Fibroblast of skin of left biceps (primary cell): ENCODE results near the gene ADAMTS4.

Experiments used
- DNase-seq, 2 experiments: peaks; one replicate each; pipeline ENCODE4 v3.0.0-alpha.2; 2013; ENCODE audit warnings: low read depth in 2 of 2

The ADAMTS4 gene

GRCh38 chr1:161196111-161196510, 2.7 kb downstream of the ADAMTS4 start:
- no peak for DNase-seq

DNA sequence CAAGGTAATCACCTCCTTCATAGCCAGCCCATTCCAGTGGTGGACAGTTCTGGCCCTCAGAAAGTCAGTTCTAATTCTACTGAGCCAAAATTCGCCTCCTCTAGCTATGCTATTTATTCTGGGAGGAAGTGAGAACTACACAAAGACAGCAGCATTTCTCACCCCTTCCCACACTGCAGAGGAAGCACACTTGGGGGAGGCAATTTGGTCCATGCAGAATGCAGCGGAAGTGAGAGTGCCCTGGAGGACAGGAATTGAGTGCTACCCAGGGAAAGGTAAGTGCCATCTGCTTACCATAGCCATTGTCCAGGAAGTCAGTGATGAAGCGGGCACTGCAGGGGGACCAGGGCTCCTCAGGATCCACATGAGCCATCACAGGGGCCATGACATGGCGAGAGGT, 3.7 kb downstream of the ADAMTS4 start:
- no peak for DNase-seq

GRCh38 chr1:161193561-161194235, 5.2 kb downstream of the ADAMTS4 start:
- DNase-seq, result no peak

DNA sequence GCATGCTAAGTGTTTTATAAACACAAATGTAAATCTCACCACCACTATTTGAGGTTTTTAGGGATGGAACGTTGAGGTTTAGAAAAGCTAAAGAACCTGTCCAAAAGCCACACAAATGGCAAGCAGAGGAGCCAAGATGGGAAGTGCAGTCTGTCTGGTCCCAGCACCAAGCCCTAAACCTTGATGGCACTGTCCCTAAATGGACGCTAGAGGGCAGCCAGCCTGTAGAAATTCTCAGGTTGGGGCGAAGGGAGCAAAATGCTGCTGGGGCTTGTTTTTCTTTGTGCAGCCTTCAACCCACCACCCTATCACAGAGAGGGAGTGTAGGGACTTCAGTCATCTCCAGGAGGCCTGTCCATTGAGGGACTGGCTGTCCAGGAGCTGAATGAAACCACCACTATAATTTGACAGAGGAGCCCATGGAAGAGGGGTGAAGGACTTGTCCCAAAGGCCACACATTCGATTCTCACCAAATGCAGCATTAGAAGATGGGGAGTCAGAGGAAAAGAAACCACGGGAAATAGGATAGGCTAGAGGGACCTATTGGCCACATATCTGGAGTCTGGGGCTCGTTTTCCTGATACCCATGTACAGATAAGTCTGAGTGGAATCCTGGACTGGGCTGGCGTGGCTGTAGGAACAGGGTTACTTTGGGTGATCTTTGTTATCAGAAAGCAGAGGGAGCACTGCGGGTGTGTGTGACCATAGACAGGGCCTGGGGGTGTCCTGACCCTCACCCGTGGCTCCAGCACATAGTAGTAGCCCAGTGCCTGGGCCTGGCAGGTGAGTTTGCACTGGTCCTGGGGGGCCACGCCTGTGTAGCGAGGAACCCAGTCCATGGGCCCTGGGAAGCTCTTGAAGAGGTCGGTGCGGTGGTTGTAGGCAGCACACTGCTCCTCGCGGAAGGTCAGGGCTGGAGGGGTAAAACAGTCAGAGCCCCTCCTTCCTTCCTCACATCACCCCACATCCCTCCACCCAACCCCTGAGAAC, 6.1 kb downstream of the ADAMTS4 start:
- no peak for DNase-seq

- no peak for DNase-seq
These were observed 6.9 kb downstream of the ADAMTS4 start for GRCh38 chr1:161191971-161192370.

- no peak for DNase-seq
These were observed 7.8 kb downstream of the ADAMTS4 start for GRCh38 chr1:161190962-161191521.

DNA sequence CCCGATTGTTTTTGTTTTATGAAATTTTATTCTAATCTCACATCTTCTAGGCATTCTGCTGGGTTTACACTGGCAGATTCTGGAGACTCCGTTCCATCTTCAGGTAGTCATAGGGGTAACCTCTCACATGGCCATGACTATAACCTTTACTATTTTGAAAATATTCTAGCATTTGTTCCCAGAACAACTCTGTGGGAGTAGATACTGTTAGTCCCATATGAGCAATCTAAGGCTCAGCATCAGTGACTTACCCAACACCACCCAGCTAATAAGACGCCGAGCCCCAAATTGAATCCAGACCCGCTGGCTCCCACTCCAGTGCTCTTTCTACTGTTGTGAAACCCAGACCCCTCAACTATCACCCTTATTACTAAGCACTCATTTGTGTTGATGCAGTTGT, 9.8 kb downstream of the ADAMTS4 start:
- no peak for DNase-seq

- no peak for DNase-seq
These were observed 10.5 kb downstream of the ADAMTS4 start for GRCh38 chr1:161188381-161188780.

DNA sequence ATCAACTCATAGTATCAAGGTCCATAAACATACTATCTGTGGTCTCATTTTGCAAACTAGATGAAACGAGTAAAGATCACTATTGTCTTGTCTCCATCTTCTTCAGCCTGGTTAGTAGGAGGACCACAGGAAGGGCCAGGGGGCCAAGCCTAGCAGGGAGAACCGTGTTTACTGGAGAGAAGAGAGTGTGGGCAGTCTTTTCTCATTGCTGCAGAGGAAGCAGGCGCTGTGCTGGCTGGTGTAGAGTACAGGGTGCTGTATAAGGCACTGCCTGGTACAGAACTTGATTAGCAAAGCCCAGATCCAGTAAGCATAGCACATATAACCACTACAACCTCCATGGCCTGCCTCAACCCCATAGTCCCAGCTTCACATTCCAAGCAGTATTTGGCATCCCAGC, 11.5 kb downstream of the ADAMTS4 start:
- DNase-seq, result no peak

DNA sequence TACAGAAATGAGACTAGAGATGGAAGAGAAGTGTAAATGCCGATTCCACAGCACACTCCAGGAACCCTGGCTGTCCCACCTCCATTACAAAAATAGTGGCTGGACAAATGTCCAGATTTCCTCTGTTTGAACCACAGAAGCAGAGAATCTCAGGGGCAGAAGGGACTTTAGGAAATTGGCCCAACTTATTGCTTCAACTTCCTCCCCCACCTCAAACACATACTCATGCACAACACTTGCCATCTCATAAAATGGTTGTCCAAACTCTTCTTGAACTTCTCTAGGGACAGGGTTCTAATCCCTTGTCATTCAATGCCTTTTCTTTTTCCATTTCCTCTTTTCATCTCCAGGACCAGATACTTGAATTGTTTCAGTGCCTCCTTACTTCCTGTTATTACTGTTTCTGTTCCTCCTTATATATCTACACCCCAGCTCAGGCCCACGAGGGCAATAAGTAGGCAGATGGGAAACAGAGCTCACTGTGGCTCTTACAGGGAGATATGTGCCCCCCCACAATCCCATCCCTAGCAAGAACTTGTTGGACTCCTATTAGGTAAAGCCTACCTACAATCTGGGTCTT, 13.0 kb downstream of the ADAMTS4 start:
- no peak for DNase-seq

DNA sequence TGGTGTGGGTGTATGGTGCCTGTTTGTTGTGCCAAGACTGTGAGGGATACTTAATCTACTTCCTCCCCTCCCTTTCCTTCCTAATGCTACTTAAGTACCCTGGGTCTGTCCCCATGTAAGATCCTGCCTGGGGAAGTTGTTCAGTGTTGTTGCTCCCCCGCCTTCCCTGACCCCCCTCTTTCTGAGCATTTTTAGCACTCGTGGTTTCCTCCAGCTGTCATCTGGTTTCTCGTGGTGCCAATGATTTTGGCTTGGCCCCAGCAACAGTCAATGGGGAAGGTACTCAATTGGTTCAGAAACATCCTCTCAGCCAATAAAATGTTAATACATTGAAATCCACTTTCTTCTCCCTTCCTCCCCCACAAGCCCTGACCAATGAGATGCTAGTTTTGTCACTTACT, 13.6 kb downstream of the ADAMTS4 start:
- DNase-seq, result peak in 1 of 2 experiments; percentile 45

DNA sequence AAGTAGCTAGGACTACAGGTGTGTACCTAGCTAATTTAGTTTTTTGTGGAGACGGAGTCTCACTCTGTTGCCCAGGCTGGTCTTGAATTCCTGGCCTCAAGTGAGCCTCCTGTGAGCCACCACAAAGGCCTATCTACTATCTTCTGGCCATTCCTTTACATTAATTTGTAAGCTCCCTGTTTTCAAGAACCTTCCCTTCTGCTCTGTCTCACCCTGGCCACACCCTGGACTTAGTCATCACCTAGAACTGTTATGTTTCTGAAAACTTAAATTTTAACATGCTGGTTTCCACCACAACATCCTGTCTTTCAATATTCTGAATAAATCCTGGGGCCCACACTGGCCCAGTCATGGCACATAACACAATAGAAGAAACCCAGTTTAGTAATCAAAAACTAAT, 16.6 kb downstream of the ADAMTS4 start:
- no peak for DNase-seq

- DNase-seq, result no peak
These were observed 18.2 kb downstream of the ADAMTS4 start for GRCh38 chr1:161180639-161181038.

- DNase-seq, result no peak
These were observed 19.2 kb downstream of the ADAMTS4 start for GRCh38 chr1:161179698-161180097.

DNA sequence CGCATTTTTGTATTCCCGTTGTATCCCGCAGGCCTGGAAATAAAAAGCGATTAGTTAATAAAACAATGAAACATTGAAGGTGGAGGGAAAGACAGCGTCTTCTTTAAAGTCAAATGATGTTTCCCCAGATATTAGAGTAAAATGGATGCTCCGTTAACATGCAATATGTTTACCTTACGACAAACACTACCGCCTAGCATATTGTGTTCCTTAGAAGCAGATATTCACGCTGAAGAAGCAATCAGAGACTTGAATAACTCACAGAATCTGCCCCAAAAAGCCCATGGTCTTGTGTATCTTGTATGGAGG, 21.0 kb downstream of the ADAMTS4 start:
- no peak for DNase-seq

DNA sequence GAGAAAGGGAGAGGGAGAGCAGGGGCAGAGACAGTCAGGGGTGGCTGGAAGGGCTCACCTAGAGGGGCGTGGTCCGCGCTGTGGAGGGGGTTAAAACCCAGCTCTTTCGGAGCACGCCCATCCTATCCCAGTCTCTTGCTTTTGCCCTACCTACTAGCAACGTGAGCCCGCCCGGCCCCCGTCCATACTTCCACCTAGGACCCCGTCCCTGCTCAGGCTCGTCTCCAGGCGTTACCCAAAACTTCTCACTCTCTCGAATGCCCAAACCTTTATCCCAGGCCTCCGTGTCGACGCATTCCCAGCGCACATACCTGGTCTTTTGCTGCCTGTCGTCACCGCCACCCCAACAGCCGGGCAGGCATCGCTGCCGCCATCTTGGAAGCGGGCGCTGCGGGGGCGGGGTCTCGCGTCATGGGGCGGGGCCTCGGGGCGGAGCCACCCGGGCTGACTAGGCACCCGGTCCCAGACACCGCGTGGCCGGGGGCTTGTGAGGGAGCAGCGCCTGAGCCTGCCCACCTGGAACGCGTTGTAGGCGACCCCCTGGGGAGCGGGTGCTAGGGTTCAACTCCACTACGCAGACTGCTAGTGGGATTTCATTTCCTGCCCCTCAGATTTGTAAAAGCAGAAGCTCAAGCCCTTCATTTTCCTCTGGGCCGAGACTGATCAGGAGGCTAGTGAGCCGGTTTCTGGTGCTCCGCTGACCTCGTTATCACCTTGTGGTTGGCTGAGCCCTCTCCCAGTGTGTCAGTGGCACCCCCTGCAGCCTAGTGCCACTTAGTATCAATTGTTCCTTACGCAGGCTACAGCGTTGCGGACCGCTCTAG, 21.5 kb downstream of the ADAMTS4 start, which contains the start of gene B4GALT3:
Gene B4GALT3, minus strand, starts transcription at position 396 of the 824 bp plus-strand sequence. CDS start 1,447 bp downstream, outside the sequence.
- no peak for DNase-seq

DNA sequence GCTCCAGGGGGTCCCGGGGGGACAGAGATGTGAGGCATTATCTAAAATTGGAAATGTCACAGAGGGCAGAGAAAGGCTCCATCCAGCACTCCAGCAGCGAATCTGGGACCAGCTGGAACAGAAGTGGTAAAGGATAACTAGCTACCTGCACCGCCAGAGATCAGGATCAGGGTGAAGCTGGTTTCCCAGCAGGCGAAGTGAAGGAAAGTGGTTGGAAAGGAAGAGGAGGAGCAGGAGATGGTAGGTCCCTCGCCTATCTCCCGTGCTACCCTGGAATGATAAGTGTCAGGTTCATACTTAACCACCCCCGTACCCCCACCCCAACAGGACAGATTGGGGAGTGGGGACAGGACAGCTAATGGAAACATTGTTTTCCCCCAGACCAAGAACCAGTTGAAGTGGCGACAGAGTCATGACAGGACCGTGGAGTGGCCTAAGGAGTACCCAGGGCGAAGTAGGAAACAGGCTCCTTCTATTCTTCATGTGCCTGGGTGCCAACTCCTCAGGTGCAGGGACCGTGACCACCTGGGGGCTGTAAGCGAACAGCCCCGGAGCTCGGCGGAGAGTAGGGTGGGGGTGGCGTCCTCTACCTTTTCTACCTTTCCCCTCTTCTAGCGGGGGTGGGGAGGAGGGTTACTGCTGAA, 22.3 kb downstream of the ADAMTS4 start:
- DNase-seq, result no peak

- DNase-seq, result no peak
These were observed 22.9 kb downstream of the ADAMTS4 start for GRCh38 chr1:161175771-161176453.

- no peak for DNase-seq
These were observed 23.9 kb downstream of the ADAMTS4 start for GRCh38 chr1:161174911-161175310.

DNA sequence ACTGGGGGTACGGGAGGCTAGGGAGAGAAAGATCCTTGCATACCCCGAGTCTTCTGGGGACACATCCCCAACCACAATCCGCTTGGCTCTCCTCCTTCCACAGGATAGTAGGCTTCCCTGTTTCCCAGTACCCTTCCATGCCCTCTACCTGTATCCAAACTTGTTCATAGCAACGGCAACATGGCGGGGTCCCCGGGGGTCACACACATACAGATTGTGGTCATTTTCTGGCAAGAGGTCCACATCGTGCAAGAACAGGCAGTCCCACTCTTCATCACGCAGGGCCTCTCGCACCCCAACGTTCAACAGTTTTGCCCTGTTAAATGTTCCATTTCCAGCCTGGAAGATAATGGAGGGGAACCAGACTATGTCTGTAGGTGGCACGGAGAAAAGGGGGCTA, 25.1 kb downstream of the ADAMTS4 start:
- no peak for DNase-seq
